Right atrium auricular region (tissue), 2 donors: Measurements from ENCODE around the gene DCP1B. TPM values are rescaled to one million over a fixed set of nuclear protein-coding genes. Genes with fewer than 3 reads are reported as not detected.
A peak's percentile ranks its signal among the peaks of the same experiment; 100 is the strongest.

Source experiments
- DNase-seq: peaks from one replicate; pipeline ENCODE4 v3.0.0-alpha.2; 2019; ENCODE audit warnings: low spot score
- H3K27ac ChIP-seq, 2 donors: fragments of 200-600 bp; sonication (generic); 1 replicate in 1 of 2; 2 replicates in 1 of 2; pipeline ENCODE4 v1.5.1; 2016 to 2019
- H3K27me3 ChIP-seq, 2 donors: fragments of 200-600 bp; sonication (generic); one replicate each; pipeline versions ENCODE4 v1.5.1 to v1.6.0; 2017 to 2019
- H3K36me3 ChIP-seq: fragments of 200-600 bp; sonication (generic); one replicate; pipeline ENCODE4 v1.5.1; 2016
- H3K4me1 ChIP-seq, 2 donors: fragments of 200-600 bp; sonication (generic); one replicate each; pipeline versions ENCODE4 v1.5.1 to v1.6.0; 2017 to 2019
- H3K4me3 ChIP-seq, 2 donors: fragments of 200-600 bp; sonication (generic); 1 replicate in 1 of 2; 2 replicates in 1 of 2; pipeline ENCODE4 v1.5.1; 2017 to 2019; ENCODE audit warnings: mild to moderate bottlenecking in 1 of 2, moderate library complexity in 1 of 2
- H3K9me3 ChIP-seq, 2 donors: fragments of 200-600 bp; sonication (generic); one replicate each; pipeline ENCODE4 v1.5.1; 2019
- CTCF ChIP-seq, 2 donors: fragments of 200-600 bp; sonication (generic); IDR thresholded peaks; one replicate each; pipeline ENCODE4 v1.5.1; 2019; ENCODE audit warnings: antibody characterized with exemption in 2 of 2
- total RNA-seq, 2 donors: library from RNA; depleted of rRNA; stranded (reverse); fragments of >200 nt; gene quantifications; one replicate each; pipeline ENCODE4 v1.1.0, GENCODE V29; 2016

The DCP1B gene
- total RNA-seq, 2 donors from 2014 or later = 5.8 to 6.2 TPM

GRCh38 chr12:1917172-1918070 is 86.8 kb downstream of the DCP1B start:
- Histone ChIP-seq H3K27ac (peak overlapping the region; percentile 6 to 21), H3K4me1 (peaks cover 0 to 26% of the 10 kb centered on the region in 2 donors), H3K9me3 (no peaks in the 10 kb centered on the region), H3K27me3 (no peaks in the 10 kb centered on the region), H3K36me3 (no peaks in the 10 kb centered on the region), H3K4me3 (peak overlapping the region in 1 of 2 donors; percentile 26)
- TF ChIP-seq CTCF (IDR thresholded peaks at IDR 0.05) = no peak
- peak; percentile 59 for DNase-seq

- TF ChIP-seq CTCF (IDR thresholded peaks at IDR 0.05) = no peak
- Histone ChIP-seq H3K9me3 (no peaks in the 10 kb centered on the region), H3K4me3 (no peak overlapping the region), H3K36me3 (no peaks in the 10 kb centered on the region), H3K4me1 (peaks cover 0 to 26% of the 10 kb centered on the region in 2 donors), H3K27me3 (no peaks in the 10 kb centered on the region), H3K27ac (peak overlapping the region; percentile 6 to 13)
- DNase-seq = peak; percentile 63
Observed at GRCh38 chr12:1916371-1917171, 87.7 kb downstream of the DCP1B start.

- DNase-seq = peak; percentile 57
- peaks cover 0 to 26% of the 10 kb centered on the region in 2 donors for H3K4me1 ChIP-seq
Observed at GRCh38 chr12:1915082-1915968, 88.9 kb downstream of the DCP1B start.

GRCh38 chr12:1914114-1914911 is 89.9 kb downstream of the DCP1B start:
- Histone ChIP-seq H3K27ac (no peak overlapping the region), H3K4me1 (peaks cover 0 to 26% of the 10 kb centered on the region in 2 donors), H3K4me3 (no peak overlapping the region), H3K27me3 (no peaks in the 10 kb centered on the region), H3K36me3 (no peaks in the 10 kb centered on the region), H3K9me3 (no peaks in the 10 kb centered on the region)
- TF ChIP-seq CTCF (IDR thresholded peaks at IDR 0.05) = no peak
- DNase-seq = peak; percentile 44

More at GRCh38 chr12:1915082-1915968, 88.9 kb downstream of the DCP1B start:
- TF ChIP-seq CTCF (IDR thresholded peaks at IDR 0.05) = no peak
- no peak overlapping the region for H3K4me3 ChIP-seq
- H3K9me3 ChIP-seq = no peaks in the 10 kb centered on the region
- no peaks in the 10 kb centered on the region for H3K27me3 ChIP-seq
- no peaks in the 10 kb centered on the region for H3K36me3 ChIP-seq
- no peak overlapping the region for H3K27ac ChIP-seq
